HUES48 (cell line): Measurements from ENCODE around the gene PIEZO2.

Experiments
- H3K27ac ChIP-seq: one replicate; pipeline ENCODE4 v1.7.0; 2013; ENCODE audit warnings: low read depth, low read length, inconsistent platforms
- H3K27me3 ChIP-seq: 2 replicates; pipeline ENCODE4 v1.6.1; 2013; ENCODE audit warnings: mild to moderate bottlenecking, low read length; ENCODE audit not compliant: control insufficient read depth, insufficient read depth
- H3K36me3 ChIP-seq: 2 replicates; pipeline ENCODE4 v1.6.1; 2013; ENCODE audit warnings: low read length; ENCODE audit not compliant: control insufficient read depth, insufficient read depth
- H3K4me1 ChIP-seq: 2 replicates; pipeline ENCODE4 v1.6.1; 2013; ENCODE audit warnings: mild to moderate bottlenecking, low read length; ENCODE audit not compliant: control insufficient read depth, insufficient read depth
- H3K4me3 ChIP-seq: 2 replicates; pipeline ENCODE4 v1.5.1; 2013; ENCODE audit warnings: mild to moderate bottlenecking, low read depth, low read length
- H3K9ac ChIP-seq: 2 replicates; pipeline ENCODE4 v1.6.1; 2013; ENCODE audit warnings: mild to moderate bottlenecking, low read depth, low read length, moderate library complexity
- H3K9me3 ChIP-seq: 2 replicates; pipeline ENCODE4 v1.6.1; 2013; ENCODE audit warnings: low read length; ENCODE audit not compliant: control insufficient read depth, insufficient read depth

PIEZO2 gene

GRCh38 chr18:10912790-10913545, 236.4 kb downstream of the PIEZO2 start:
- Histone ChIP-seq H3K9me3 (no peaks in the 10 kb centered on the region), H3K4me3 (no peak overlapping the region), H3K9ac (no peak overlapping the region), H3K36me3 (no peaks in the 10 kb centered on the region), H3K27me3 (no peaks in the 10 kb centered on the region), H3K4me1 (no peaks in the 10 kb centered on the region), H3K27ac (no peak overlapping the region)

- Histone ChIP-seq H3K4me3 (no peak overlapping the region), H3K27ac (no peak overlapping the region), H3K36me3 (no peaks in the 10 kb centered on the region), H3K9ac (no peak overlapping the region), H3K4me1 (no peaks in the 10 kb centered on the region), H3K9me3 (no peaks in the 10 kb centered on the region), H3K27me3 (no peaks in the 10 kb centered on the region)
Observed at GRCh38 chr18:10909724-10910123, 239.6 kb downstream of the PIEZO2 start.

DNA sequence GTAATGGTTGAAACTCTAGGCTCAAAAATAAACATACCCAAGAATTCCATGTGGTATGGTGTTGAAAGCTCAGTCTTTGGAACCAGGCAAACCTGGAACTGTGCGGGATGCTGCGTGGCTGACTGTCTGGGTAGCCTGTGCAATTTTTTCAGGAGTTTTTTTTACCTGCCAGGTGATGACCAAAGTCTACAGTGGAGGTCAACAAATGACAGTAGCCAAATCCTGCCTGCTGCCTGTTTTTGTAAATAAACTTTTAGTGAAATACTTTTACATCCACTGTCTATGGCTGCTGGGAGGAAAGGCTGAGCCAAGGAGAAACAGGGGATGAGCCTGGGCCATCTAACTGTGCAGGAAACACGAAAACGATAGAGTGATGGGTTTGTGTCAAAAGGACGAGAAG, 240.6 kb downstream of the PIEZO2 start:
- Histone ChIP-seq H3K4me3 (no peak overlapping the region), H3K27ac (no peak overlapping the region), H3K36me3 (no peaks in the 10 kb centered on the region), H3K27me3 (no peaks in the 10 kb centered on the region), H3K4me1 (no peaks in the 10 kb centered on the region), H3K9ac (no peak overlapping the region), H3K9me3 (no peaks in the 10 kb centered on the region)

GRCh38 chr18:10907749-10908148, 241.6 kb downstream of the PIEZO2 start:
- H3K9ac ChIP-seq: no peak overlapping the region
- no peaks in the 10 kb centered on the region for H3K9me3 ChIP-seq
- no peaks in the 10 kb centered on the region for H3K4me1 ChIP-seq
- H3K27me3 ChIP-seq: no peaks in the 10 kb centered on the region
- no peak overlapping the region for H3K4me3 ChIP-seq
- no peaks in the 10 kb centered on the region for H3K36me3 ChIP-seq
- H3K27ac ChIP-seq: no peak overlapping the region

DNA sequence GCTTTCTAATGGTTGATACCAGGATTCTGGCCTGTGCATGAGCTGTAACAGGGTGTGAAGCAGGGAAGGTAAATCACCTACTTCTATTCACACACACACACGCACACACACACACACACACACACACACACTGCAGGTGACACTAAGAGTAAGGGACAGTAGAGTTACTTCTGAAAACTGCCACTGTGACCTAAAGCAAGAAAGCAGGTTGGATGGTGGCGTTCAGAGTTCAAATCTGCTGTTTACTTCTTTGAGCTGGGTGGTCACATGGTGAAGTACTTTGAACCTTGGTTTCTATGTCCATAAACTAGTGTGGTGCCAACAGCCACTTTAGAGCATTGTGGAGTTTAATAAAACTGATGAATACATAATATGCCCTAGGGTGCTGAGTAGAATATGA, 248.0 kb downstream of the PIEZO2 start:
- no peaks in the 10 kb centered on the region for H3K9me3 ChIP-seq
- H3K4me1 ChIP-seq: no peaks in the 10 kb centered on the region
- no peaks in the 10 kb centered on the region for H3K36me3 ChIP-seq
- H3K27me3 ChIP-seq: no peaks in the 10 kb centered on the region
- no peak overlapping the region for H3K27ac ChIP-seq
- H3K9ac ChIP-seq: no peak overlapping the region
- no peak overlapping the region for H3K4me3 ChIP-seq

- Histone ChIP-seq H3K9me3 (no peaks in the 10 kb centered on the region), H3K27me3 (no peaks in the 10 kb centered on the region), H3K4me3 (no peak overlapping the region), H3K9ac (no peak overlapping the region), H3K36me3 (no peaks in the 10 kb centered on the region), H3K4me1 (no peaks in the 10 kb centered on the region), H3K27ac (no peak overlapping the region)
Observed at GRCh38 chr18:10900435-10900834, 248.9 kb downstream of the PIEZO2 start.

DNA sequence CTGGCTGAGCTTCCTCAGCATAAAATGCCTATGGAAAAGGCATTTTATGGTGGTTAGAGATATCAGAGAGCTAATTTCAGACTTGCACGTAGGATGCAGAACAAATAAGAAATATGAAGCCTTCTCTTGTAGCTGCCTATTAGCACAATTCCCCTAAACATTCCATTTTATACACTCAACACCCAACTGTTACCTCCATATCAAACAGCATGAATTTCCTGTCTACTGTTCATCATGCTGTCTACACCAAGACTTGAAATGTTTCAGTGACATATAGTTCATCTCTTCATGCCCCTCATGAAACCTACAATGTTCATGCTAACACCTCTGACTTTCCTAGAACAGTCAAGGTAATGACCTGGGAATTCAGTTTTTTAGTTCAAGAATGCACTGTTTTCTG, 249.9 kb downstream of the PIEZO2 start:
- Histone ChIP-seq H3K4me1 (no peaks in the 10 kb centered on the region), H3K9me3 (no peaks in the 10 kb centered on the region), H3K36me3 (no peaks in the 10 kb centered on the region), H3K4me3 (no peak overlapping the region), H3K27me3 (no peaks in the 10 kb centered on the region), H3K27ac (no peak overlapping the region), H3K9ac (no peak overlapping the region)

- no peaks in the 10 kb centered on the region for H3K4me1 ChIP-seq
- no peak overlapping the region for H3K4me3 ChIP-seq
- no peaks in the 10 kb centered on the region for H3K9me3 ChIP-seq
- no peaks in the 10 kb centered on the region for H3K36me3 ChIP-seq
- H3K27ac ChIP-seq: no peak overlapping the region
- no peaks in the 10 kb centered on the region for H3K27me3 ChIP-seq
- H3K9ac ChIP-seq: no peak overlapping the region
Observed at GRCh38 chr18:10898417-10898974, 250.9 kb downstream of the PIEZO2 start.

GRCh38 chr18:10896851-10897250, 252.5 kb downstream of the PIEZO2 start:
- H3K9me3 ChIP-seq: no peaks in the 10 kb centered on the region
- H3K27me3 ChIP-seq: no peaks in the 10 kb centered on the region
- H3K4me3 ChIP-seq: no peak overlapping the region
- H3K9ac ChIP-seq: no peak overlapping the region
- H3K36me3 ChIP-seq: no peaks in the 10 kb centered on the region
- no peak overlapping the region for H3K27ac ChIP-seq
- H3K4me1 ChIP-seq: no peaks in the 10 kb centered on the region

DNA sequence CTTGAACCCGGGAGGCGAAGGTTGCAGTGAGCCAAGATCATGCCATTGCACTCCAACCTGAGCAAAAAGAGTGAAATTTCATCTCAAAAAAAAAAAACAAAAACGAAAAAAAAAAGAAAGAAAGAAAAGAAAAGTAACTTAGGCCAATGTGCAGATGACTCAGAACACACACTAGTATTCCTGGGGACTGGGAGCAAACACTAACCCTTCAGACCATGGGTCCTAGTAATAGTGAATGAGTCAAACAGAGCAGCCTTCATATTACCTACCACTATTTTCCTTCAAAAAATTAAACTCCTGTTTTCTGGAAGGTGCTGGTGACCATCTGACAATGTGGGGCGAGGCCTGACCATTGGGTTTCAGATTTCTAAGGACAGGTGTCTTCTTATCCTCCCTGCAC, 253.4 kb downstream of the PIEZO2 start:
- Histone ChIP-seq H3K27me3 (no peaks in the 10 kb centered on the region), H3K9me3 (no peaks in the 10 kb centered on the region), H3K4me3 (no peak overlapping the region)

DNA sequence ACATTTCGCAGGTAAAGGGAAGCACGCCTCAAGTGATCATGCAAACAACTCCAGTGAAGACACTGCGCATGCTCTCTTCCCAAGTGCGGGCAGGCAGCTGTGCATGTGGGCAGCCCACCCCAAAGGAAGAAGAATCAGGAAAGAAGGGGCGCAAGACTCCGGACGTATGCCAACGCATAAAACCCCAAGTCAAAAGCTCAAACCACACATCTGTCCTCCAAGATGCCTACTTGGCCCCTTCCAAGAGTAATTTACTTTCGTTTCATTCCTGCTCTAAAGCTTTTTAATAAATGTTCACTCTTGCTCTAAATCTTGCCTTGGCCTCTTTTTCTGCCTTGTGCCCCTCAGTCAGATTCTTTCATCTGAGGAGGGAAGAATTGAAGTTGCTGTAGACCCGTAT, 254.9 kb downstream of the PIEZO2 start:
- Histone ChIP-seq H3K4me1 (no peaks in the 10 kb centered on the region), H3K4me3 (no peak overlapping the region), H3K27me3 (no peaks in the 10 kb centered on the region), H3K36me3 (no peaks in the 10 kb centered on the region), H3K27ac (no peak overlapping the region), H3K9me3 (no peaks in the 10 kb centered on the region), H3K9ac (no peak overlapping the region)

More for the DNA sequence above, 253.4 kb downstream of the PIEZO2 start:
- Histone ChIP-seq H3K9ac (no peak overlapping the region), H3K27ac (no peak overlapping the region), H3K36me3 (no peaks in the 10 kb centered on the region), H3K4me1 (no peaks in the 10 kb centered on the region)
